HG03066 (cell line): ENCODE data around the gene RPP25.
A peak's percentile ranks its signal among the peaks of the same experiment; 100 is the strongest.

Experiments
- ATAC-seq: cut with Tn5 transposase; IDR thresholded peaks from one replicate; pipeline ENCODE4 v1.9.1; 2021; ENCODE audit warnings: low read depth; ENCODE audit not compliant: unreplicated experiment

The RPP25 gene, protein sequence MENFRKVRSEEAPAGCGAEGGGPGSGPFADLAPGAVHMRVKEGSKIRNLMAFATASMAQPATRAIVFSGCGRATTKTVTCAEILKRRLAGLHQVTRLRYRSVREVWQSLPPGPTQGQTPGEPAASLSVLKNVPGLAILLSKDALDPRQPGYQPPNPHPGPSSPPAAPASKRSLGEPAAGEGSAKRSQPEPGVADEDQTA

DNA sequence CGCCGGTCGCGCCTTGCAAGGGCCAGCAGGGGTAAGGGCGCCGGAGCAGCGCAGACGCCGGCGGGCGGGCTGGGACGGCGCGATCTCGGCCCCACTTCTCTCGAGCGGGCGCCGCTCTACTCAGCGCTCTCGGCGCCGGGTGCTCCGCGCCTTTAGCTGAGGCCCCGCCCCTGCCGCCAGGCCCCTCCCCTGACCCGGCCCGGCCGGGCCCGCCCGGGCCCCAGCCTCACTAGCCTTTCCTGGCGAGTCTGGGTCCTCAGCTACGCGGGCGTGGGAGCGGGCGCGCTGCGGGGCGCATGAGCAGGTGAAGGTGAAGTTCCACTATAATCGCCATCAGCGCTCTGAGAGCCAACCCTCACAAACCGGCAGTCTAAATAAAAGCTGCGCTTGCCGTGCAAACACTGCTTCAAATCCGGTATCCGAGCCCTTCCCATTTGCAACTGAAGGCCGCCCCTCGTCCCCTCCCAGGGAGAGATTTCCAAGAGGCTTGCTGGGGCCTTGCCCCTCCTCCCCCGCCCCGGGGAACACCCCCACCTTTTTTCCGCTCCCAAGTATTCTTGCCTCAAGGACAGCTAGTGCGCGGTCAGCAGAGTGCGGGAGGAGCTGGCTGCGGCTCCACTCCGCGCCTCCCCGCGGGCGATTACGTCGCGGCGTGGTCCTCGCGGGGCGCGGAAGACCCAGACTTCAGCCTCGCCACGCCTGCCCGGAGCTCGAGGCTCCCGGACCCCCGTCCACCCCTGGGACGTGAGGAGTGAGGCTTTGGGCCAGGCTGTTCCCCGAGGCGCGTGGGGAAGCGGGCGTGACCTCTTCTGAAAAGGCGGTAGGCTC lies at the start of gene RPP25:
Gene RPP25 (minus strand): TSS at position 125 of the 828 bp plus-strand sequence. CDS start 189 bp downstream, outside the sequence.
- peak; percentile 67 for ATAC-seq

DNA sequence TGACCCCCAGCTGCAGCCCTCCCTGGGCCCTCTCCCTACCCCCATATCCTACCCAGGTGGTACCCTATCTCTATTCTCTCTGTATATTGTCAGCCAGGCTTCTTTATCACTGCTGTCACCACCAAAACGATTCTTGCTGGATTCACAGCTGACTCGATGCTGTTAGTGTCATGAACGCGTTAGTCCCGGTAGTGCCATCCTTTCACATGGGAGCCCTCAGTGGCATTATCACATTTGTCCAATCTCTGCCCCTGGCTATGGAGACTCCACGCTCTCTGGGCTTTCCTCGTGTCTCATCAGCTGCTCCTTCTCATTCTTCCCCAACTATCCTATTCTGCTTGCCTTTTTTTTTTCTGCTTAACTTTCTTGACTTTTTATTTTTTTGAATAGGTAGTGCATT lies 45.8 kb upstream of the RPP25 start:
- no peak for ATAC-seq

DNA sequence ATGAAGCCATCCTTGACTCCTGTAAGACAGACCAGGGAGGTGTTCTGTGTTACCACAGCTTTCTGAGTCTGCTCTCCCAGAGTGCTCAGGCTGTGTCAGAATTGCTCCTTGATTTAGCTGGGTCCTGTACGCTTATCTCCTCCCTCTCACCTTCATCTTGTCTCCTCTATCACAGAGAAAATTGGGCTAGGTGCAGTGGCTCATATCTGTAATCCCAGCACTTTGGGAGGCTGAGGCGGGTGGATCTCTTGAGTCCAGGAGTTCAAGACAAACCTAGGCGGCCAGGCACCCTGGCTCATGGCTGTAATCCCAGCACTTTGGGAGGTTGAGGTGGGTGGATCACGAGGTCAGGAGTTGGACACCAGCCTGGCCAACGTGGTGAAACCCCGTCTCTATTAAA lies 44.7 kb upstream of the RPP25 start:
- no peak for ATAC-seq

DNA sequence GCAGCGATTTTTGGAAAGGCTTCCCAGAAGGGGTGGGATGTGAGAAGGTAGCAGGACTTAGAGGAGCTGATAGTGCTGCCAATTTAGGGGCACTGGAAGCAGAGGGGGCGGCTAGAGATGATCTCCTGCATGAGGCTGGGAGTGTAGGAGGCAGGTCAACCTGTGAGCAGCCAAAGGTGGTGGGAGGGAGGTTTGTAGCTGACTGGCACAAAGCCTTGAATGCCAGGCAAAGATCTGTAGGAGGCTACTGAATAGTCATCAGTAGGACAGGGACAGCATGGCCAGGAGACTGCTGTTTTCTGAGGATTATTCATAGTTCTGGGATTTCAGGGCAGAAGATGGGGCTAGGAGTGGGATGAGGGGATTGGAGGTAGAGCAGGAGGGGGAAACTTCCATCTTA lies 41.0 kb upstream of the RPP25 start:
- no peak for ATAC-seq

DNA sequence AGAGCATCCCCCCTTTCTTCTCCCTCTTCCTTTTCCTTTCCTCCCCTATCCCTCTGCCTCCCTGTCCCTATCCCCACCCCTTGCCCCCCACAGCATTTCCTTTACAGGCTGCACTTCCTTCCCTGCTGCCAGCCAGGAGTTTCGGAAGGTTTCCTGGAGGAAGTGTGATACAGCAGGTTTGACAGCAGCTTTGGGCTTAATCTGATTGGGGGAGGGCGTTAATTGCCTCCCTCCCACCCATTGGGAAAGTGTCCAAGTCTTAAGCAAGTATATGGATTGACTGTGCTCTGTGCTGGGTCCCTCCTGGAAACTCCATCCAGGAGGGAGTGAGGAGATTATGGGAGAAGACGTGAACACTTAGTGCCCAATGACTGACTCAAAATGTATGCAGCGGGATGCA lies 40.6 kb upstream of the RPP25 start:
- no peak for ATAC-seq

DNA sequence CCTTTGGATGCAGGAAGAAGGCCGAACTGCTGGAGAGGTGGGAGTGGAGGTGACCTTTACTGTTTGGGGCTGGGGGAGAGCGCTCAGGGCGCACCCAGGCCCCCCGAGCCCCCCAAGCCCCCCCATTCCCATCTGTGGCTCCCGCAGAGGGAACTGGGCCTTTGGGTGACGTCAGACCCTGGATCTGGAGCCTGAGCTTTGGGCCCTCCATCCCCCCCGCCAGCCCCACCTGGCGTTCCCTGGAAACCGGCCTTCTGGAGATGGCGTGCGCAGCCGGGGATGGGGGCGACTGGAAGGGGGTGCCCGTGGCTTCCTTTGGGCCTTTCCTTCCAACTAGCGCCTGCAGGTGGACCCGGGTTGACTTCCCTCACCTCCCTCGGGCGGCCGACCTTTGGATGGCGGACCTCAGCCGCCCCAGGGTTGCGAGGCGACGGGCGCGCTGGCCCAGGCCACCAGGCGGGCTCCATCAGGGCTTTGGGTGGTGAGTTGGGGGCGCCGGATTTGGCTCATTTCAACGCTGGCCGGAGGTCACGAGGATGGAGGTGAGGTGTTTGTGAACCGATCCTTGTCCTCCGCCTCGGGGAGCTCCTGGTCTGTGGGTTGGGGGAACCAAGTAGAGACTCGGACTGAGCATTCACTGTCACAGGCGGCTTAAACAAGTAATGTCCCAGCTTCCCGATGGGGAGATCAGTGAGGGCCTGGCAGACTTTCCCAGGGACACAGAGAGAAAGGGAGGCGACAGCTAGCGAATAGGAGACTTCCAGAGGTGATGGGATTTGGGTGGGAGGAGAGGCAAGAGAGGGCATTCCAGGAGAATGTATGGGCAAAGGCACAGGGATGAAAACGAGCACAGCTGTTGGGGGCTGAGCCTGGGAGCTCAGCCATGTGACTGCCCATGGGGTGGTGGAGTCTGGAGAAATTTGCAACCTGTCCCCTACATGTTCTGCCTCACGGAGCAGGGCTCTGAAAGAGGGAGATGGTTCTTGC lies 39.5 kb upstream of the RPP25 start:
- no peak for ATAC-seq

DNA sequence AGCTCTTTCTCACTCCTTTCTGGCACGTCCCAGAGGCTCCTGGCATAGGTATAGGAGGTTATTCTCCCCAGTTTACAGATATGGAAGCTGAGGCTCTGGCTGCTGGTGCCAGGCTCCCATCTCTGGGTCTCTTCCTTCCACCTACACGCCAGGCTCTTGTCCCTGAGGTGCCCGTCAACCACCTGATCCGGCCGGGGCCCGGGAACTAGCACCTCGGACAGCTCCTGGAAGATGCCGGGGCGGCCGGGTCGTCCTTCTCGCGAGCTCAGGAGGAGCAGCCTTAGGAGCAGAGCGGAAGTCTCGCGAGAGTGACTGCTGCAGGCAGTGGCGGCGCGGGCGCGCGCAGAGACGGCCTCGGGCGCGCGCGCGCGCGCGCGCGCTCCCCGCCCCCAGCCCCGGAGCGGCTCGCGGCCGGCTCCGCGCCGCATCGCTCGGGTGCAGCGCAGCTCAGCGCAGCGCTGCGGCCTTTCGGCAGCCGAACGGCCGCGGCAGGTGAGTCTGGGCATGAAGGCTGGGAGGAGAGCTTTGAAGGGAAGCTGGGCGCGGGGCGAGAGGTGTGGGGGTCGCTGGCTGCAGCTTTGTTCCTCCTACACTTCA lies 38.7 kb upstream of the RPP25 start, which contains the start of gene SCAMP5:
Gene SCAMP5 (plus strand): TSS at position 382 of the 597 bp plus-strand sequence. CDS start 16,277 bp downstream, outside the sequence.
- ATAC-seq: peak; percentile 70

DNA sequence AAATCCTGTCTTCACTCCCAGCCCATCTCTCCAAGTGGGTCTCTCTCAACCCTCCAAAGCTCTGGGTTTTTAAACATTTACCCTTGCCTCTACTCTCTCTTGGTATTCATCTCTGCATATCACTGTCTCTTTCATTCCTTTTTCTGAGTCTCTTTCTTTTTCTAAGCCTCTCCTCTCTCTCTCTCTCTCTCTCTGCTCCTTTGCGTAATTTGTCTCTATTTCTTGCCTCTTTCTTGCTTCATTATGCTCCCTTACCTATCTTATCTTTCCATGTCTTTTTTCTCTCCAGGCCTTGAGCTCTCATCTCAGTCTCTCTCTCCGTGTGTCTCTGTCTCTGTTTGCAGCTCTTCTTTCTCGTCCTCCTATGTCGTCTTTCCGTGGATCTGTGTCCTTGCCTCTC lies 38.1 kb upstream of the RPP25 start:
- ATAC-seq: no peak

DNA sequence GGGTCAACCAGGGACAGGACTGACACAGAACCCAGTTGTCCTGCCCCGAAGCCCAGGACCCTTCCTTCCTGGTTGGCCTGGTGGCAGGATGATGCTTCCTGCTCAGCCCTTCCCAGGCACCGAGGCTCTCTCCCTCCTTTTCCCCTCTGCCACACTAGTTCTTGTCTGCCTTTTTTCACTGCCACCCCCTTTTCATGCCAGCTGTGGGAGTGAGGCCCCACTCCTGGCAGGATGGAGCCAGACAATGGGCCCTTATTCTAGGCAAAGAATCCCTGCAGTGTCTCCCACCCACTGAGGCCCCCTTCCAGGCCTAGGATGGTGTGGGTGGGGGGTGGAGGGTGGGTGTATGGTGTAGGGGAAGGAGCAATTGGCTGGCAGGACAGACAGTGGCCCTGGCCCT lies 37.7 kb upstream of the RPP25 start:
- ATAC-seq: no peak

DNA sequence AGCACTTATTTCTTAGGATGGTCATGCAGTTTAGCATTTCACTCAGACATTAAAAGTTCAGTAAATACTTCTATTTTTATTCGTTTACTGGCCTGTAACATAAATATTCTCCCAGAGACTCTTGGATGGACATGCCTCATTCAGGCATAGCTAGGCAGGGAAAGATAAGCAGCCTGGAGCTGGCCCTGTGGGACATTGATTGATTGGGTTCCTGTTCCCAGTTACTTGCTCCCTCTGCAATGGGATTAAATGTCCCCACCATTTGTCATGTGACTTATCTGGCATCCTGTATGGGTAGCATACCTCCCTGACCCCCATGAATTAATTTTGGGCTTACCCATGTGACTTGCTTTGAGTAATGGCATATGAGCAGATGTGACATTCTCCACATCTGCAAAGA lies 36.0 kb upstream of the RPP25 start:
- ATAC-seq: no peak

DNA sequence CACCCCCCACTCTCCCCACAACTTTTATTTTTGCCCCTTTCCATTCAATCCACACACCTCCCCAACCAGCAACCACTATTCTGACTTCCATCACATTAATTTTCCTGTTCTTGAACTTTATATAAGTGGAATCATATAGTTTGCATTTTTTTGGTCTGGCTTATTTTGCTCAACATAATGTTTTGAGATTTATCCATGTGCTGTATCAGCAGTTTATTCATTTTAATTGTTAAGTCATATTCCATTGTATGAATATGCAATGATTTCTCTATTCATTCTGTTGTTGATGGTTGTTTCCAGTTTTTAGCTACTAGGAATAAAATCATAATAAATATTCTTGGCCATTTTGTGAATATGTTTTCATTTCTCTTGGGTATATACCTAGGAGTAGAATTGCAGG lies 33.0 kb upstream of the RPP25 start:
- no peak for ATAC-seq

DNA sequence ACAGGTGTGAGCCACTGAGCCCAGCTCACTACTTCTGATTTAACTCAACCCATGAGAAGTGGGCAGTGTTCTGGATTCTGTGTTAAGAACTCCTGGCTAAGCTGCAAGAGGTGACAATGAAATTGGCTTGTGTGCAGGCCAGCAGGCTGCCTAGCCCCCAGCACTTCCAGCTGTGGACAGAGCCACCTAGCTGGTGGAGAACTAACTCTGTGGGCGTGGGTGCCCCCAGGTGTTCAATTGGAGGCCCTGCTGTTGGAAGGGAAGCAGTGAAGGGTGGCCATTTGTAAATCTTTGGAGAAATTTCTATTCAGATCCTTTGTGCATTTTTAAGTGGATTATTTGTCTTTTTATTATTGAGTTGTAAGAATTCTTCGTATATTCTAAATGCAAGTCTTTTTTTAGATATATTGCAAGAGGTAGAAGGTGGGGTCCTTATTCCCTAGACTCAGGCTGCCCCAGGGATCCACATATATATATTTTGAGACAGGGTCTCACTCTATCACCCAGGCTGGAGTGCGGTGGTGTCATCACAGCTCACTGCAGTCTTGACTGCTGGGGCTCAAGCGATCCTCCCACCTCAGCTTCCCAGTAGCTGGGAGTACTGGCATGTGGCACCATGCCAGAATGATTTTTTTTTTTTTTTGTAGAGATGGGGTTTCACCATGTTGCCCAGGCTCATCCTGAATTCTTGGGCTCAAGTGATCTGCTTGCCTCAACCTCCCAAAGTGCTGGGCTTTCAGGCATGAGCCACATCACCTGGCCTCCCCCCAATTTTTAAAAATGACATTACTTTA lies 31.6 kb upstream of the RPP25 start:
- ATAC-seq: no peak

DNA sequence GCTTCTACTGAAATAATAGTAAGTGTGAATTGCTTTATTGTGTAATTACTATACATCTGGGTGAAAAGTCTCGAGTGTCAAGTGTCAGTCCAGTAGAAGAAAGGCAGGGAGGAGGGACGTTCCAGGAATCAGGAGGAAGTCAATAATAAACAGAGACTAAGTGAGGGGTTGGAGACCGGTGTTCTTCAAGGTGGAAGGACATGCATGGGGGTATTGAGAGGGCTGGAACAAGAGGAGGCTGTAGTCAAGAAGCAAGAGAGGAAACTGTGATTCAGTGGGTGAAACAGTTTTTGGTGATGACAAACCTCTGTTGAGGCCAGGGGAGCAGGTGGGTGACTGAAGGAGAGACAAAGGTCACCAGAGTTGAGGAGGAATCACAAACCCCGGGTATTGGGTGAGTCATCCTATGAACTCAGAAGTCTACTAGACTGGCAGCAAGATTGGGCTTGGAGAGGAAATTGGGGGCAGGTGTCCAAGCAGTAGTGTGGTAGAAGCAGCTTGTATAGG lies 27.2 kb upstream of the RPP25 start:
- no peak for ATAC-seq

DNA sequence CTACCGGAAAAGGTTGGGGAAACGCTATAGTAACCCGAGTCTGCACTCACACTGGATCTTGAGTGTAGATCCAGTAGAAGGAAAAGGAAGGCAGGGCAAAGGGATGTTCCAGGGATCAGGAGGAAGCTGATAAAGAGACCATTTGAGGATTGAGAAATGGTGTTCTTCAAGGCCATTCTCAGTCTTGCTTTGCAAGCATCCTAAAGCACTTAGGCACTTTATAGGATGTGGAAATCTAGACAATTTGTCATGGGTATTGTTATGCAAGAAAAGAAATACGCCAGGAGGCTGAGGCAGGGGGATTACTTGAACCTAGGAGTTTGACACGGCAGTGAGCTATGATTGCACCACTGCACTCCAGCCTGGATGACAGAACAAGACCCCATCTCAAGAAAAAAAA lies 25.6 kb upstream of the RPP25 start:
- no peak for ATAC-seq

DNA sequence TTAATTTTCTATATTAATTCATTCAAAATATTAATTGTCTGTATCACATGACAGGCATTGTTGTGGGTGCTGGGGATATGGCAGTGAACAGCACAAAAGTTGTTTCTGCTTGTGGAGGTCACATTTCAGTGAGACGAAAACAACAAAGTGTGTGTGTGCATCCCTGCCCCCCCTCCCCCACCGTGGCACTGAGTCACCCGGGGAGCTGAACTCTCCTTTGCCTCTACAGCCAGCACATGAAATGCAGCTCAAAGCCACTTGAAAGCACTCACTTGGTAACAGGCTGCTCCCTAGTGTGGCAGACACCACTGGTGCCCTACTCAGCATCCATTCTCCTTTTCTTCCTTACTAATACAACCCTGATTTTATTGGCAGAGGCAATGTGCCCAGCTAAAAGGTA lies 21.9 kb upstream of the RPP25 start:
- no peak for ATAC-seq

DNA sequence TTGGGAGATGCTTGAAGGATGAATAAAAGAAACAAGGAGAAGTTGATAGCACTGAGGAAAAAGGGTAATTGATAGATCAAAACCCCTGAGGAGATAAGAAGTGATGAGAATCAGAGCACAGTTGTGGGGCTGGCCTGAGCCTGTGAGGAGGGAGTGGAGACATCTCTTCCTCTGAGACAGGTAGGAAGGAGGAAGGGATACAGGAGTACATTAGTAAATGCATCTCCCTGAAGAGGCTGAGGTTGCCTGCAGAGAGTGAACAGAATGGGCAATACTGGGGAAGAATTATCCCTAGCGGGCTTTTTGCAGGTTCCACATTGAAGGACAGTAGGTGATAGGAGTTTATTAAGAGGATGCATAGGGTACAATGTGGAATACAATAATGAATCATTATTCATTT lies 21.5 kb upstream of the RPP25 start:
- no peak for ATAC-seq

DNA sequence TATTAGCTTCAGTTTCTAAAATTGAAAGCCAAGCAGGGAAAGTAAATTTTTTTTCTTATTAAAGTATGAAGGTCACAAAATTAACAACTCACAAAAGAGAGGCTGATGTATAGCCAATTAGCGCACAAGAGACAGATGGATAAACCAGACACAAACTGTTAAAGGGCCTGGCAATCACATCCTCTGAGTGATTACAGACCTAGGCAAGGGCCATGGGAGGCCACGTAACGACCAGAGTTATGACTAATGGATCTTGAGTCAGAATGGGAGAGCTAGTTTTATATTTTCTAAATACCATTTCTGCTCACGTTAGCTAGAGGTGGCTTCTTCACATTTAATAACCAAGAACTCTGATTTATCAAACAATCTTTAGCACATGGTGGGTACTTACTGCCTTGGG lies 21.0 kb upstream of the RPP25 start:
- ATAC-seq: no peak

DNA sequence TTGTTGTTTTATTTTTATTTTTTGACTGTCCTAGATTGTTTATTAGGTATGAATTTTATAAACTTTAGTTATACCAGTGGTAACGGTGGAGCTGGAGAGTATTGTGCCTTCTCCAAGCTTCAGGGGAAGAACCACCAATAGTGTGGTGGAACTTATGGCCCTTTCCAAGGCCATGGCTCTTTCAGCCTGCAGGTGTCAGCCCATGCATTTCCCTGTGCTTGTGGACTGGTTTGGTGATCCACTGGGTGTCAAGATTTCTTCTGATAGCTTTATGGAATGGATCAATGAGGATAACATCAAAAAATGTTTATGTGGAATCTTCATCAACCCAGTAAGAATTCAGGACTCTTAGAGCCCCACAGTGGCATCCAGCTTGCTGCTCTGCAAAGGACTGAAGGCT lies 19.6 kb upstream of the RPP25 start:
- ATAC-seq: no peak

DNA sequence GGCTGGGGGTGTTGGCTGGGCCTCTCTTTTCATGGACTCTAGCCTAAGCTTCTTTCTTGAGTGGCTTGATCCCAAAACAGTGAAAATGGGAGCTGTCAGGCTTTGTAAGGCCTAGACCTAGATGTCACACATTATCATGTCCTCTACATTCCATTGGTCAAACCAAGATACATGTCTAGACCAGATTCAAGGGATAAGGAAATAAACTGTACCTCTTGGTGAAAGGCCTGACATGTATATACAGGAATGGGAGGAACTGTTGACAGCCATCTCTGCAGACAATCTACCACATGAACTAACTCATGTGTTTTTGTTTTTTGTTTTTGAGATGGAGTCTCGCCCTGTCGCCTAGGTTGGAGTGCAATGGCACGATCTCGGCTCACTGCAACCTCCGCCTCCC lies 11.1 kb upstream of the RPP25 start:
- no peak for ATAC-seq

DNA sequence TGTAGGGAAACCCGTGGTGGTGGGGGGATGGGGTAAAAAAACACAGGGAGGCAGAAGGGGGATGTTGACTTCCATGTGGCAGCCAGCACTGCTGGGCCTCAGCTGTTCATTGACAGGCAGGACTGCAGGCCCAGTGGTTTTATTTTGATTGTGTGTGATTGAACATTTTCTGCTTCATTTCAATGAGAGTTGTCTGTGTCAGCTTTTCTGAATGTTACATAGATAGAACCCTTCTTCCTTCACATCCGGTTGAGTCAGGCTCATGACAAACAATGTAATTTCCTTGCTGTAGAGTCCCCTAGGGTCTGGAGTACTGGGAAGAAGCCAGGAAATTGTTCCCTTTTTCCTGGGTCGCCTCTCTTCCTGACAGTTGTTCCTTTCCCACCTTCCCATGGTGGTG lies 8.2 kb upstream of the RPP25 start:
- ATAC-seq: no peak
